ENCODE measurements around the gene KCNAB2. TPM values are rescaled to one million over a fixed set of nuclear protein-coding genes. Genes with fewer than 3 reads are reported as not detected.

The KCNAB2 gene
- polyA plus RNA-seq, 1 experiment: 10.3 TPM

DNA sequence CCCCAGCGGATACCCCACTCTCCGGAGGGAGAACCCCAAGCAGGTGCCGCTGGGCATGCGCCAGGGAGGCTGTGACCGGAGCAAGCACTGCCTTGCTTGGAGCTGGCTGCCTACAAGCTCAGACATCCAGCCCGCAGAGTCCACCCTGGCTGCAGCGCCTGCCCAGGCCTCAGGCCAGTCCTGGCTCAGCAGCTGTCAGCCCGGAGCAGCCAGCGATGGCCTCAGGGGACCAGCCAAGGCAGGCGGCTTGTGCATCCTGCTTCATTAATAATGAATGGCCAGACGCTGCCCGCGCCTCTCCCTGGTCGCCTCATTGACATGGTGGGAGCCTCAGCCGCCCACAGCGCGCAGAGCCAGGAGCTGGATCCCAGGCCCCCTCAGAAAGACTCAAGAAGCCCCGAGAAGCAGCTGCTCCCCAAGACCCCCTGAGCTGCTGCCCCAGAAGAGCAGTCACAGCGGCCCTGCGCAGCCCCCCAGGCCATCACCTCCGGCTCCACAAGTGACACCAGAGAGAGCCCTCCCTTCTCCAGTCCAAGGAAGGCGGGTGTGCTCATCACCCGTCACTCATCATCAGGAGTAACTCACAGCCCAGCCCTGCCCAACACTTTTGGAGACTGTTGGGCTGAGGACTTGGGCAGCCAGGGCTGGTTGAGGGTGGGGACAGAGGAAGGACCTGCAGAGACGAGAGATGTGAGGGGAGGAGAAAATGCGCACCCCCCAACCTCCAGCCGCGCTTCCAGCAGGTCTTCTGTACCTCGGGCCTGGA, 19.6 kb downstream of the KCNAB2 start:
- no peak overlapping the region for H3K4me3 ChIP-seq (ENCODE audit: low read depth, low read length)
- ChIA-PET POLR2A (no interaction called here), CTCF (no interaction called here)
- no peaks in the 10 kb centered on the region; the same call in 1 of the 2 replicates for H3K27me3 ChIP-seq (ENCODE audit: control insufficient read depth, insufficient read depth, low read length)
- TF ChIP-seq, protein P1, sequence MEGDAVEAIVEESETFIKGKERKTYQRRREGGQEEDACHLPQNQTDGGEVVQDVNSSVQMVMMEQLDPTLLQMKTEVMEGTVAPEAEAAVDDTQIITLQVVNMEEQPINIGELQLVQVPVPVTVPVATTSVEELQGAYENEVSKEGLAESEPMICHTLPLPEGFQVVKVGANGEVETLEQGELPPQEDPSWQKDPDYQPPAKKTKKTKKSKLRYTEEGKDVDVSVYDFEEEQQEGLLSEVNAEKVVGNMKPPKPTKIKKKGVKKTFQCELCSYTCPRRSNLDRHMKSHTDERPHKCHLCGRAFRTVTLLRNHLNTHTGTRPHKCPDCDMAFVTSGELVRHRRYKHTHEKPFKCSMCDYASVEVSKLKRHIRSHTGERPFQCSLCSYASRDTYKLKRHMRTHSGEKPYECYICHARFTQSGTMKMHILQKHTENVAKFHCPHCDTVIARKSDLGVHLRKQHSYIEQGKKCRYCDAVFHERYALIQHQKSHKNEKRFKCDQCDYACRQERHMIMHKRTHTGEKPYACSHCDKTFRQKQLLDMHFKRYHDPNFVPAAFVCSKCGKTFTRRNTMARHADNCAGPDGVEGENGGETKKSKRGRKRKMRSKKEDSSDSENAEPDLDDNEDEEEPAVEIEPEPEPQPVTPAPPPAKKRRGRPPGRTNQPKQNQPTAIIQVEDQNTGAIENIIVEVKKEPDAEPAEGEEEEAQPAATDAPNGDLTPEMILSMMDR (IDR thresholded peaks at IDR 0.05; ENCODE audit: insufficient read depth, low read depth, low read length): no peak
- DNase-seq (ENCODE audit: low read depth): no peak
- no peaks in the 10 kb centered on the region for H3K36me3 ChIP-seq (ENCODE audit: control insufficient read depth, insufficient read depth, low read length)

DNA sequence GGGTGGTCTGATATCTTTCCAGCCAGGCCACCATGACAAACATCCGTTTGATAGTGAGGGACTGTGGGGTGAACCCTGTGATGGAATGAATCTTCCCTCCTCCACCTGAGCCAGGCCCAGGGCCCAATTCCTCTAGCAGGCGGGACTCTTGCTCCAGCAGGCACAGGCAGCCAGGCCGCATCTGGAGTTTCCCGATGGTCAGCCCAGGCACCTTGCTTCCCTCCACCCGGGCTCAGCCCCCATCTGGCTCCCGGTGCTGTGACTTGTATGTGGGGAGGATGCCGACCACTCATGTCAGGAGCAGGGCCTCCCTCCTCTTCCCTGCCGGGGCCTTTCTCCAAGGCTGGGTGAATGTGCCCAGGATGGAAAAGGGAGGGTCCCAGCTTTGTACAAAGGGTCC, 21.0 kb downstream of the KCNAB2 start:
- H3K4me3 ChIP-seq (ENCODE audit: low read depth, low read length): no peak overlapping the region
- POLR2A ChIA-PET: no interaction called here
- DNase-seq (ENCODE audit: low read depth): no peak
- H3K27me3 ChIP-seq (ENCODE audit: control insufficient read depth, insufficient read depth, low read length): no peaks in the 10 kb centered on the region; the same call in 1 of the 2 replicates
- CTCF ChIA-PET: interaction anchor here (1.2 kb wide), 1 partner anchor 119 kb away, joined by 3 read pairs; no protein-coding TSS in a partner anchor
- no peaks in the 10 kb centered on the region for H3K36me3 ChIP-seq (ENCODE audit: control insufficient read depth, insufficient read depth, low read length)
- TF ChIP-seq, protein P1 (IDR thresholded peaks at IDR 0.05; ENCODE audit: insufficient read depth, low read depth, low read length): no peak

DNA sequence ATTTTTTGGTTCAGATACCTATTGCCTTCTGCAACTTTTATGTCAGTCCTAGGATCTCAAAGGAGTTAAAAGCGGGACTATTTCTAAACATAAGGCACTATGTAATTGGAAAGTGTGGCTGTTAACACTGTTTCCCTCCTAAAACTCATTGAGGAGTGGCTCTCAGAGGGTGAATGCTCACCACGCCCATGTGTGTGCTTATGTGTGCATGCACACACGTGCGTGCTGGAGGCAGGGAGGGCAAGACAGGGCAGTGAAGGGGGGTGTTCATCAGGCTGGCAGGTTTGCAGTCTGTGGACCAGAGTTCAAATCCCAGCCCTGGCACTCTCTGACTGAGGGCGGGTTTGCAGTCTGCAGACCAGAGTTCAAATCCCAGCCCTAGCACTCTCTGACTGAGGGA, 22.4 kb downstream of the KCNAB2 start:
- Histone ChIP-seq H3K4me3 (ENCODE audit: low read depth, low read length) (no peak overlapping the region), H3K27me3 (ENCODE audit: control insufficient read depth, insufficient read depth, low read length) (no peaks in the 10 kb centered on the region; the same call in 1 of the 2 replicates), H3K36me3 (ENCODE audit: control insufficient read depth, insufficient read depth, low read length) (no peaks in the 10 kb centered on the region)
- POLR2A ChIA-PET: no interaction called here
- CTCF ChIA-PET: no interaction called here
- TF ChIP-seq, protein P1 (IDR thresholded peaks at IDR 0.05; ENCODE audit: insufficient read depth, low read depth, low read length): no peak
- no peak for DNase-seq (ENCODE audit: low read depth)

DNA sequence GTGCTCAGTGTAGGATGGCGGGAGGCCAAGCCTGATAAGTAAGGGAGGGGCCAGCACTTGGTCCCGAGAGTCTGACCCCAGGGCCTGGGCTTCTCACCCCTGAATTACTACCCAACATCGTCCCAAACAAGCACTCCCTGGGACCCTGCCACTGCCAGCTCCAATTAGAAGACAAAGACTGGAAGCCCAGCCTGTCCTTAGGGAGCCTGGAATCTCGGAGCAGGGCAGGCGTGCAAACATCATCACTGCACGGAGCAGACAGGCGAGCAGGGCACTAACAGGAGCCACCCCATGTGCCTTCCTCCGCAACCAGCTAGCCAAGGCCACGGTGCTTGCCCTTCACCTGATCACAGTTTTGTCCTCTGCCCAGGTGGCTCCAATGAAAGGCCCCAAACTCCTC, 23.2 kb downstream of the KCNAB2 start:
- POLR2A ChIA-PET: no interaction called here
- no peaks in the 10 kb centered on the region for H3K36me3 ChIP-seq (ENCODE audit: control insufficient read depth, insufficient read depth, low read length)
- TF ChIP-seq, protein P1 (IDR thresholded peaks at IDR 0.05; ENCODE audit: insufficient read depth, low read depth, low read length): no peak
- CTCF ChIA-PET: no interaction called here
- no peak overlapping the region for H3K4me3 ChIP-seq (ENCODE audit: low read depth, low read length)
- DNase-seq (ENCODE audit: low read depth): no peak
- H3K27me3 ChIP-seq (ENCODE audit: control insufficient read depth, insufficient read depth, low read length): no peaks in the 10 kb centered on the region; the same call in 1 of the 2 replicates

DNA sequence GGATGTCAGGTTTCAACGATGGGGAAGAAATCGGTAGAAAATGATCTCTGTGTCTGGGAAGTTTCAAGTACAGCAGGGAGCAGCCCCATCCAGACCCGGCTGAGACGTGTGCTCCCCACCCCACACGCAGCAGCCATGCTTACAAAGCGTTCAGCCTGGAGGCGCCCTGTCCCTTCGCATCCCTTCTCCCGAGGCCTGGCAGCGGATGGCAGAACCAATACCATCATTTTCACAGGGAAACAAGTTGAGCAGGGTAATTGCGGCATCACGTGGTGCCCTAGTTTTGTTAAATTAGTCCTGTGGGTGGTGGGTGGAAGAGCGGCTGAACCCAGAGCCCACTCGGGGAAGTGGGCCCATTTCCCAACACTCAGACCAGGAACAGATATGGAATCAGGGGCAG, 23.9 kb downstream of the KCNAB2 start:
- Histone ChIP-seq H3K27me3 (ENCODE audit: control insufficient read depth, insufficient read depth, low read length) (no peaks in the 10 kb centered on the region; the same call in 1 of the 2 replicates), H3K4me3 (ENCODE audit: low read depth, low read length) (no peak overlapping the region), H3K36me3 (ENCODE audit: control insufficient read depth, insufficient read depth, low read length) (no peaks in the 10 kb centered on the region)
- ChIA-PET CTCF (no interaction called here), POLR2A (no interaction called here)
- TF ChIP-seq, protein P1 (IDR thresholded peaks at IDR 0.05; ENCODE audit: insufficient read depth, low read depth, low read length): no peak
- no peak for DNase-seq (ENCODE audit: low read depth)
